IPS DF 6.9 (cell line): ENCODE data around the gene RXRA.

ENCODE experiments used
- DNase-seq: peaks from one replicate; pipeline ENCODE4 v3.0.0-alpha.2; 2013; ENCODE audit warnings: low read depth, low spot score
- H3K27ac ChIP-seq: one replicate; pipeline ENCODE4 v1.5.1; 2013; ENCODE audit warnings: low read length, control low read depth
- H3K27me3 ChIP-seq: 2 replicates; pipeline ENCODE4 v1.6.1; 2013; ENCODE audit warnings: mild to moderate bottlenecking, low read length; ENCODE audit not compliant: control insufficient read depth, insufficient read depth
- H3K36me3 ChIP-seq: 2 replicates; pipeline ENCODE4 v1.6.1; 2013; ENCODE audit warnings: low read length; ENCODE audit not compliant: control insufficient read depth, insufficient read depth
- H3K4me1 ChIP-seq: 2 replicates; pipeline ENCODE4 v1.6.1; 2013; ENCODE audit warnings: low read length; ENCODE audit not compliant: control insufficient read depth, insufficient read depth
- H3K4me3 ChIP-seq: 2 replicates; pipeline ENCODE4 v1.5.1; 2013; ENCODE audit warnings: mild to moderate bottlenecking, low read length
- H3K9me3 ChIP-seq: 2 replicates; pipeline ENCODE4 v1.6.1; 2013; ENCODE audit warnings: low read length, inconsistent platforms; ENCODE audit not compliant: control insufficient read depth, insufficient read depth
- WGBS: extraction: QIAGEN DNeasy Blood & Tissue Kit; methylation state at CpG from one replicate; pipeline ENCODE4 v1.1.7; 2013; ENCODE audit warnings: mixed read lengths, missing lambda C conversion rate; ENCODE audit not compliant: insufficient read length, insufficient coverage; 5-methylcytosine and 5-hydroxymethylcytosine counted together

Gene RXRA

DNA sequence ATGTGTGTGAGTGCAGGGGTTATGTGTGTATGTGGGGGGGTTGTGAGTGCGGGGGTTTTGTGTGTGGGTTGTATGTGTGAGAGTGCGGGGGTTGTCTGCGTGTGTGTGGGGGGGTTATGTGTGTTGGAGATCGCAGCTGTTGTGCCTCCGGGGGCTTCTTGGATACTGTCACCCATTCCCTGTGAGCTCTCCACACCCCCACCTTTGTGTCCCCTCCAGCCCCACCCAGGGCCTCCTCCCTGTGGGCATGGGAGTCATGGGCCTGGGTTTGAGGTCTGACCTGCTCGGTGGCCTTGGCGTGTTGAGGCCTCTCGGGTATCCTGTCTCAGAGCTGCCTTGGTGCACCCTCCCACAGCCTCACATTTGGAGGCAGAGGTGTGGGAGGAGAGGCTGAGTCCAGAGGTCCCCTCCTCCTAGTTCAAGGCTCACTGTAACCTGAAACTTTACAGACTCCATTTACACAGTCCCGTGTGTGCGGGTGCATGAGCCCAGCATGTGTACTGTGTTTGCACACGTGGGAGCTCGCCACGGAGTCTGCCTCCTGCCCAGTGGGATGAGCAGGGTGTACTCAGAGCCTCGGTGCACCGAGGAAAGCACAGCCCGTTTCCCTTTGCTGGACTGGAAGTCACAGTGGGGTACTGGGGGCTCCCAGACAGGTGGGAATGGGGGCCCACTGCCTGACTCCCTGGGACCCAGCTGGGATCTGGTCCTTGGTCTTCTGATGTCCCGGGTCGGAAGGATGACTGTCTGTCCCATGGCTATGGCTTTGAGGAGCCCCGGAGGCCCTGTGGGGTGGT, 43.4 kb downstream of the RXRA start:
- peaks cover 1% of the 10 kb centered on the region; the same call in 1 of the 2 replicates for H3K4me1 ChIP-seq
- H3K4me3 ChIP-seq = no peak overlapping the region
- no peaks in the 10 kb centered on the region for H3K27me3 ChIP-seq
- H3K9me3 ChIP-seq = no peaks in the 10 kb centered on the region
- H3K36me3 ChIP-seq = no peaks in the 10 kb centered on the region
- no peak for DNase-seq
- WGBS = 92% methylated on average over 2 of the region's 19 CpGs
- no peak overlapping the region for H3K27ac ChIP-seq

DNA sequence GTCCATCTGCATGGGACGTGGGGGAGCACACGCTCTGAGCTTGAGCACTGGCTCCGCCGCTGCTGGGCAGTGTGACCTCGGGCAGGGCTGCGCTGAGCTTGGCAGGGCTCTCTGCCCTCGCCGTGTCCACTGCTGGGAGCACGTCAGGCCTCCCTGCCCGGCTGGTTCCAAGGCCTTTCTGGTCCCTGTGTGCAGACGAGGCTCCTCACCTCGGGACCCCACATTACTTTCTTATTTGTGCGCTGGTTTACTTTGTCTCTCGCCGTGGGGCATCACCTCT, 43.9 kb downstream of the RXRA start:
- no CpG with 5 or more reads among the region's 15 CpGs for WGBS
- Histone ChIP-seq H3K36me3 (no peaks in the 10 kb centered on the region), H3K27ac (no peak overlapping the region), H3K9me3 (no peaks in the 10 kb centered on the region), H3K4me3 (no peak overlapping the region), H3K4me1 (peaks cover 1% of the 10 kb centered on the region; the same call in 1 of the 2 replicates), H3K27me3 (no peaks in the 10 kb centered on the region)
- DNase-seq = no peak

DNA sequence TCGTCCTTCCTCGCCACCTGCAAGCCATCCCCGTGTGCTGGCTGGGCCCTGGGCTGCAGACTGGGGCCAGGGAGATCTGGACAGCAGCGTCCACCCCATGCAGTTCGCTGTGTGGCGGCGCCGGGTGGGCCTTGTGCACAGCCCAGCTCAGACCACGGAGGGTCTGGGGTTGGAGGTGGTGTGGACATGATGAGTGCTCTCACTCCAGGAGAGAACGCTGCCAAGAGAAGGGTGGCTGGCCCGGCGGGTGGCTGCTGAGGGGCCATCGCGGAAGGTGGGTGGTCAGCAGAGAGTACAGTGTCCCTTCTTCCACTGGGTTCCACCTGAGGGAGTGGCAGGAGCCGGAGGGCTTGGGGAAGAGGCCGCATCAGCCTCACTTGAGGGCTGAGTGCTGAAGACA, 44.4 kb downstream of the RXRA start:
- Histone ChIP-seq H3K27ac (no peak overlapping the region), H3K4me3 (no peak overlapping the region), H3K36me3 (no peaks in the 10 kb centered on the region), H3K4me1 (peaks cover 1% of the 10 kb centered on the region; the same call in 1 of the 2 replicates), H3K9me3 (no peaks in the 10 kb centered on the region), H3K27me3 (no peaks in the 10 kb centered on the region)
- no CpG with 5 or more reads among the region's 16 CpGs for WGBS
- DNase-seq = no peak

DNA sequence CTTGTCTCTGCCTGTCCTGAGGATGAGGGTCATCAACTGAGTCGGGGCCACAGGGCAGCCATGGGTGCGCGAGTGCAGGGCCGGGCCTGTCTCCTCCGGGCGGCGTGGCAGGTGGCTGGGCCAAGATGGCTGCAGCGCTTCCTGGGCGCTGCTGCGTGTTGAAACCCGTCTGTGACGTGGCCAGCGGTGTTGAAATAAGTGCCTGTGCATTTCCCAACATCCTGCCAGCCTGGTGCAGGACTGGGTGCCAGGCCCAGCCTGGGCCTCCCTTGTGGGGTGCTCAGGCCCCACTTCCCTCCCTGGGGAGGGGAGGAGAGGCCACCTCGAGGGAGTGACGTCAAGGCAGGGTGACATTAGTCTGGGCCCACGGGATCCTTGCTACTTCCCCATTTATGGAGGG, 45.5 kb downstream of the RXRA start:
- DNase-seq = no peak
- no peak overlapping the region for H3K4me3 ChIP-seq
- H3K9me3 ChIP-seq = no peaks in the 10 kb centered on the region
- no peaks in the 10 kb centered on the region for H3K36me3 ChIP-seq
- H3K27me3 ChIP-seq = no peaks in the 10 kb centered on the region
- H3K27ac ChIP-seq = no peak overlapping the region
- peaks cover 1% of the 10 kb centered on the region; the same call in 1 of the 2 replicates for H3K4me1 ChIP-seq
- WGBS = no CpG with 5 or more reads among the region's 16 CpGs

DNA sequence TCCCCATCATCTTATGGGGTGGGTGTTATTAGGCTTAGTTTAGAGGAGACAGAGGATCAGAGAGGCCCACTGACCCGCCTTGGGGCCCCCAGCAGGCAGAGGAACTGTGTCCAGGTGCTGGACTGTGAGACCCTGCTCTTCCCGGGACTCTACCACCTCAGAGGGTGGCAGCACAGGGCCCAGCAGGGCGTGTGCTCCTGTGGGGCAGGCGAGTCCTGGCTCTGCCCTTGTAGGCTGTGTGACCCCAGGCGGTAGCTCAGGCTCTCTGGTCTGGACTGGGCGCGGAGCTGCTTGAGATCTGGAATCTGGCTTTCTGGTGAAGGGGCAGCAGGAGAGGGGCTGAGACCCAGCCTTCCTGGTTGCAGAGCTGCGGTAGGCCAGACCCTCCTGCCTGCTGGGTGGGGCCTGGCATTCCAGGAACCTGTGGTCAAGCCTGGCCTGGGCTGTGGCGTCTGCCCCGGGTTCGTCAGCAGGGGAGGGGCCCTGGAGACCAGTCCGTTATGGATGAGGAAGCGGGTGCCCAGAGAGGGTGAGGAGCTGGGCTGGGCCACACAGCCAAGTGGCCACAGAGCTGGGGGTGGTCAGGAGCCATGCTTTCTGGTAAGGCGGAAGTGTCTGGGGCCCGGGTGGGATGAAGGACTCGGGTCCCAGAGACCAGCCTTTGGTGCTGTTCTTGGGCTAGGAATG, 46.5 kb downstream of the RXRA start:
- H3K4me1 ChIP-seq = peaks cover 1% of the 10 kb centered on the region; the same call in 1 of the 2 replicates
- WGBS = no CpG with 5 or more reads among the region's 16 CpGs

DNA sequence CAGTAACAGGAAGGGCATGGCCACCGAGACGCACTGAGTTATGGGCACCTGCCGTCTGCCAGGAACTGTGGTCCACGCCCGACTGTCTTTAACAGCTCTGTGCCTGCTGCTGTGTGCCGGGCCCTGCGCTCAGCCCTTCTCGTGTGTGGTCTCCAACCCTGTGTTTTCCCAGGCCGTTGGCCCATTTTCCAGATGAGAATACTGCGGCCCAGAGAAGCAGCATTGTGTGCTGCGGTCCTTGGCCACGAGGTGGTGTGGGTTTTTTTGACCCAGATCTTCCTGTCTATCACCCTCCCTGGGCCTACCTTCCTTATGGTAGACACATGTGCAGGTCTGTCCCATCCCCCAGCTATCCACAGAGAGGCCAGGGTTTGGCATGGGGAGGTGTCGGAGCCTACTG, 47.0 kb downstream of the RXRA start:
- Histone ChIP-seq H3K27ac (no peak overlapping the region), H3K9me3 (no peaks in the 10 kb centered on the region), H3K4me1 (peaks cover 1% of the 10 kb centered on the region; the same call in 1 of the 2 replicates), H3K27me3 (no peaks in the 10 kb centered on the region), H3K4me3 (no peak overlapping the region), H3K36me3 (no peaks in the 10 kb centered on the region)
- DNase-seq = no peak
- no CpG with 5 or more reads among the region's 13 CpGs for WGBS

More for the DNA sequence above, 46.5 kb downstream of the RXRA start:
- H3K36me3 ChIP-seq = no peaks in the 10 kb centered on the region
- DNase-seq = no peak
- no peak overlapping the region for H3K4me3 ChIP-seq
- no peaks in the 10 kb centered on the region for H3K27me3 ChIP-seq
- no peaks in the 10 kb centered on the region for H3K9me3 ChIP-seq
- no peak overlapping the region for H3K27ac ChIP-seq

DNA sequence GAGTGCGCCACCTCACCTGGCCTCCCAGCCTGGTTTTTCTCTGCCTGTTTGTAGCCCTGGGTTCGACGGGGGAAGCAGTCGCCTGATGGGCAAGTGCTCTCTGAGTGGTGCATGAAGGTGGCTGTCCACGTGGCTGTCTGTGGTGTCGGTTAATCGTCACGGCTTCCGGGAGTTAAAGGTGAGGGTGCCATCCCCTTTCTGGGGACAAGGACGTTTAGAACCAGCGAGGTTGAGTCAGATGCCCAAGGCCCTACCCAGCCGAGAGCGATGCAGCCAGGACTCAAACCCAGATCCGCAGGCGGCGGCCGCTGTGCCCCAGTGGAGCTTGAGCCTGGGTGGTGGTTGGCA, 47.7 kb downstream of the RXRA start:
- no peaks in the 10 kb centered on the region for H3K9me3 ChIP-seq
- H3K27ac ChIP-seq = no peak overlapping the region
- no peak for DNase-seq
- no peak overlapping the region for H3K4me3 ChIP-seq
- H3K4me1 ChIP-seq = peaks cover 3% of the 10 kb centered on the region; the same call in 1 of the 2 replicates
- no peaks in the 10 kb centered on the region for H3K27me3 ChIP-seq
- WGBS = no CpG with 5 or more reads among the region's 17 CpGs
- H3K36me3 ChIP-seq = no peaks in the 10 kb centered on the region

DNA sequence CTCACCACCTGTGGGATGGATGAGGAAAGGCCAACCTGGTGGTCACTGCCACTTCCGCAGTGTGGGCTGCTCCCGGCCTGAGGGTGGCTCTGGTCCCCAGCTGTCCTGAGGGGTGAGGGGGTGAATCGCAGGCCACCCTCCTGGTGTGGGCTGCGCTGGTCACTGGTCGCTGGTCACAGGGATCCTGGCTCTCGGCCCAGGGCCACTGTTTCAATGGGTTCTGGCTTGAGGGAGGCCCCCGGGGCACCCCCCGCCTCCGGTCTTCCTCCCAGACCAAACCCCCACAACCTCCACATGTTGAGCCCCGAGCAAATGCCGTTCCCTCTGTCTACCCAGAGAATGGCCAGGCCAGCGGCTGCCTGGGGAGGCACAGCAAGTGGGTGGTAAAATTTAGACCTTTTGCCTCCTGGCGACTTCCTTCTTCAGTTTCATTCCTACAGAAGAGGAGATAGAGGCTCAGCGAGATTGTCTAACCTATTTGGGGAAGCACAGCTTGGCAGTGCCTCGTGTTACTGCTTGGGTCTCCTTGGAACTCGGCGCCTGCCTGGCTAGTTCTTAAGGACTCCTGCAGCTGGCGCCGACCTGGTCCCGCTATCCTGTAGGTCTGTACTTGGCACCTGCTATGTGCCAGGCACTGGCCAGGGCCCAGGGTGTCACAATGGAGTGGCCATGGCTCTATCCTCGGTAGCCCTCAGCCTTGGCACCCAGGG, 48.2 kb downstream of the RXRA start:
- H3K27ac ChIP-seq = no peak overlapping the region
- no peak for DNase-seq
- H3K27me3 ChIP-seq = no peaks in the 10 kb centered on the region
- H3K36me3 ChIP-seq = no peaks in the 10 kb centered on the region
- whole genome bisulfite sequencing = no CpG with 5 or more reads among the region's 21 CpGs
- H3K4me3 ChIP-seq = no peak overlapping the region
- H3K9me3 ChIP-seq = no peaks in the 10 kb centered on the region
- peaks cover 3% of the 10 kb centered on the region; the same call in 1 of the 2 replicates for H3K4me1 ChIP-seq

DNA sequence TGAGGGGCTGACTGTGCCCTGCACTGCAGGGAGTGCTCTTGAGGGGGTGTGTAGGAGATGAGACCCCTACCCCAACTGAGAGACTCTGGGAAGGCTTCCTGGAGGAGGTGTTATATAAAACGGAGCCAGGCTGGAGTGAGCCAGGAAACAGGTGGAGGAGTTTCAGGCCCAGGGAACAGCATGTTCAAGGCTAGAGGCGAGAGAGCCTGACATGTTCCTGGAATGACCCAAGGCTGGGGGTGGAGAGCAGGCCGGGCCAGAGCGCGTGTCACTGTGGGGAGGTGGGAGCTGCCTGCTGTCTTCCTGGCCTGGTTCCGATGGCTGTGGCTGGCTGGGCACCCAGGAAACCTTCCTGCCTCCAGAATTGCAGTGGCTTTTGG, 48.7 kb downstream of the RXRA start:
- no peaks in the 10 kb centered on the region for H3K27me3 ChIP-seq
- no peak overlapping the region for H3K27ac ChIP-seq
- no CpG with 5 or more reads among the region's 6 CpGs for WGBS
- H3K4me1 ChIP-seq = peaks cover 2% of the 10 kb centered on the region; the same call in 1 of the 2 replicates
- H3K9me3 ChIP-seq = no peaks in the 10 kb centered on the region
- no peaks in the 10 kb centered on the region for H3K36me3 ChIP-seq
- H3K4me3 ChIP-seq = no peak overlapping the region
- no peak for DNase-seq

DNA sequence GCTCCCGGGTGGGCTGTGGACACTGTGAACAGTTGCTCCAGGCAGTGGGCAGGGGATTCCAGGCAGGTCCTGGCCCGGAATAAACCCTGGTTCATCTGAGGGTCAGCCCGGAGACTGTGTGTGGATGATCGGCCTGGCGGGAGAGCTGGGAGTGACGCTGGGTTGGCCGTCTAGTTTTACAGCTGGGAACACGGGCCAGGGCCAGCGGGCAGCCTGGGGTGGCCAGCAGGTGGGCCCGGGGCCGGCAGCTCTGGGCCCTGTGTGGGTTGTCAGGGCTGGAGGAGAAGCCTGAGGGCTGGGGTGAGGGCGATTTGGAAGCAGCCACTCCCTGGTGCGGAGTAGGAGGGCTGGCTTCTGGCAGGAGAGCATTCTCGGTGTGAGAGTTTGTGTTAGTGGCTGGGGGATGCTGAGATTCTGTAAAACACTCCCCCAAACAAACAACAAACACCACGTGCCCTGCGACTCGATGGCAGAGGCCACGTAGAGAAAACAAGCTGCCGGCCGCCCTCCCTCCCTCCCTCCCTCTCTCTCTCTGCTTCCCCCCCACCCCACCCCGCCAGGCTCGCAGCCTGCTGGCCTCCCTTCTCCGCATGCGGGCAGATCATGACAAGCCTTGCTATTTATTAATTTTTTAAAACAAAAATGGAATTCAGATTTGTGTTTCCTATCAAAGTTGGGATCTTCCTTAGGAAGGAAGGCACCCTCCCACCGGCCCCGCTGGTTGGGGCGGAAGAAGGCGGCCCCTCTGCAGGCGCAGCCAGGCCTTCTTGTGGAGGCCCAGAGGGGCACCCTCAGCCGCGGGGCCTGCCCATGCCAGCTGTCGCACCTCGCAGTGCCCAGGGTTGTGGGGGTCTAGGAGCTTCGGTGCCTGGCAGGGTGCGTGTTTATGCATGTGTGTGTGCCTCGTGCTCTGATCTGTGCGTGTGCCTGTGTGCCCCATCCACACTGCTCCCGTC, 49.5 kb downstream of the RXRA start:
- Histone ChIP-seq H3K27ac (no peak overlapping the region), H3K27me3 (no peaks in the 10 kb centered on the region), H3K9me3 (no peaks in the 10 kb centered on the region), H3K36me3 (no peaks in the 10 kb centered on the region), H3K4me1 (peaks cover 2% of the 10 kb centered on the region; the same call in 1 of the 2 replicates), H3K4me3 (no peak overlapping the region)
- WGBS = no CpG with 5 or more reads among the region's 38 CpGs
- no peak for DNase-seq
